ENCODE data around the gene SLC6A5.
A peak's percentile ranks its signal among the peaks of the same experiment; 100 is the strongest.

Gene SLC6A5

DNA sequence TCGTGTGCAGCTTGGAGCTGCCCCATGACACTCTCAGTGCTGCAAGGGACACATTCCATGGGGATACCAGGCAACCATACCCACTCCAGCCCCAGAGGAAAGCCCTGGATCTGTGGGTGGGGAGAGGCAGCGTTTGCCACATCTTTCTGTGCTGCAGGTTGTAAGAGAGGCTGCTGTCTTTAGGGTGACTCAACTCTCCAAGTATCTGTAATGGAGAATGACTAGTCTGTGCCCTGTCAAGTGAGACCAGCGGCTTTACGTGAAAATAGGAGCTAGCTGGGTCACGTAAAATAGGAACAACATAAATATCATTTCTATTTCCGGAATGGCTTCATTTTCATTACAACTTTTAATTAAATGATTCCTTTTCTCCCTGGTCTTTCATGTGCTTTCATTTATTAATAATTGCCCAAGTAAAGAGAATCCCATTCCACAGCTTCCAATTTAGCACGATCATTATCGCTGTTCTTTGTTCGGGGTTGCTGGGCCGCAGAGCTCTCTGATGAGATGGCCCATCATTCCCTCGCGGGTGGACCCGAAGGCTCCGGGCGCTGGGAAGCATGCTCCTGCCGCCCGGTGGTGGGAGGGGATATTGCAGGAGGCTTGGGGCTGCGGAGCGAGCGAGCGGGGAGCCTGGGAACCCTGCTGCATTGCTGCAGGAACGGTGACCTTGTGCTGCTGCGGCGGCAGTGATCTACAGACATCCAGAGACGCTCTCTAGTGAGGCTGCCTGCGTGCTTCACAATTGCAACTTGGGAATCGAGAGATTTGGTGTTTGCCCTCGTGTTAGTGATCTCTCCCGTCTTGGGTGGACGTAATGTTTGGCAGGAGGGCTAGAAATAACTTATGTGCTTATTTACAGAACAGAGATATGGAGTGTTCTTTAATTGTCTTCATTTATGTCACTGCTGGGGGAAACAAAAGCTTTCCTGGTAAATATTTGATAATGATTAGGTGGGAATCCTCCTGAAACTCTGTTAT is 10.6 kb downstream of the SLC6A5 start:
- H3K4me2 ChIP-seq (ENCODE audit: low read length) = peak overlapping the region; percentile 42
- no peaks in the 10 kb centered on the region for H4K20me1 ChIP-seq (ENCODE audit: insufficient read depth, low read length)
- H3K9me2 ChIP-seq (ENCODE audit: low read depth, low read length) = no peaks in the 10 kb centered on the region
- no peaks in the 10 kb centered on the region for H3K4me1 ChIP-seq (ENCODE audit: insufficient read depth, low read length, severe bottlenecking)
- H3K27ac ChIP-seq (ENCODE audit: low read depth, low read length, poor library complexity, severe bottlenecking) = no peak overlapping the region
- no peaks in the 10 kb centered on the region for H3K36me3 ChIP-seq (ENCODE audit: insufficient read depth, low read length)
- TF ChIP-seq EZH2 (IDR thresholded peaks at IDR 0.05; ENCODE audit: borderline replicate concordance, low read length) = no peak
- TF ChIP-seq, protein P1, sequence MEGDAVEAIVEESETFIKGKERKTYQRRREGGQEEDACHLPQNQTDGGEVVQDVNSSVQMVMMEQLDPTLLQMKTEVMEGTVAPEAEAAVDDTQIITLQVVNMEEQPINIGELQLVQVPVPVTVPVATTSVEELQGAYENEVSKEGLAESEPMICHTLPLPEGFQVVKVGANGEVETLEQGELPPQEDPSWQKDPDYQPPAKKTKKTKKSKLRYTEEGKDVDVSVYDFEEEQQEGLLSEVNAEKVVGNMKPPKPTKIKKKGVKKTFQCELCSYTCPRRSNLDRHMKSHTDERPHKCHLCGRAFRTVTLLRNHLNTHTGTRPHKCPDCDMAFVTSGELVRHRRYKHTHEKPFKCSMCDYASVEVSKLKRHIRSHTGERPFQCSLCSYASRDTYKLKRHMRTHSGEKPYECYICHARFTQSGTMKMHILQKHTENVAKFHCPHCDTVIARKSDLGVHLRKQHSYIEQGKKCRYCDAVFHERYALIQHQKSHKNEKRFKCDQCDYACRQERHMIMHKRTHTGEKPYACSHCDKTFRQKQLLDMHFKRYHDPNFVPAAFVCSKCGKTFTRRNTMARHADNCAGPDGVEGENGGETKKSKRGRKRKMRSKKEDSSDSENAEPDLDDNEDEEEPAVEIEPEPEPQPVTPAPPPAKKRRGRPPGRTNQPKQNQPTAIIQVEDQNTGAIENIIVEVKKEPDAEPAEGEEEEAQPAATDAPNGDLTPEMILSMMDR (IDR thresholded peaks at IDR 0.05; ENCODE audit: low read length) = peak; percentile 85
- H3K9me3 ChIP-seq (ENCODE audit: low read length) = no peaks in the 10 kb centered on the region
- H3K79me2 ChIP-seq (ENCODE audit: insufficient read depth, low read length) = no peaks in the 10 kb centered on the region
- no peak overlapping the region for H2AFZ ChIP-seq (ENCODE audit: low read length)
- H3K4me3 ChIP-seq (ENCODE audit: low read depth, low read length, poor library complexity, severe bottlenecking) = peak overlapping the region; percentile 33
- H3F3A ChIP-seq (ENCODE audit: insufficient read depth, low read length) = no peaks in the 10 kb centered on the region
- 0 out of 2 replicates have a peak, but pooled peaks cover 3% of the 10 kb centered on the region for H3K27me3 ChIP-seq (ENCODE audit: insufficient read depth, low read length)
- no peak overlapping the region for H3K9ac ChIP-seq (ENCODE audit: low read length)

DNA sequence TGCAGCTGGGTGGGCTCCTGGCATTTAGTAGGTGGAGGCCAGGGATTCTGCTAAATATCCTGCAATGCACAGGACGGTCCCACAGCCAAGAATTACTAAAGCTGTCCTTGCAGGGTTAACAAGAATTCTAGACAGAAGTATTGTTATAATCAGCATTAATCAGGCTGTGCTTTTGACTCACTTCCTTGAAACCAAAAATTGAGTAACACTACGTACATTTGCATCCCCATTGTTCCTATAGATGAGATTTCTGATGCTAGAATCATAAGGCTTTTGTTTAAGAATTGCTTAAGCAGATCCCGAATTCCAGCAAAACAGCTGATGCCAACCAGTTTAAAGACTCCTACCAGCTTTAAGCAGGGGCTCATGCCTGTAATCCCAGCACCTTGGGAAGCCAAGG is 11.4 kb downstream of the SLC6A5 start:
- Histone ChIP-seq H3K9me3 (ENCODE audit: low read length) (no peaks in the 10 kb centered on the region), H3K9ac (ENCODE audit: low read length) (no peak overlapping the region), H3K9me2 (ENCODE audit: low read depth, low read length) (no peaks in the 10 kb centered on the region), H2AFZ (ENCODE audit: low read length) (no peak overlapping the region), H3K79me2 (ENCODE audit: insufficient read depth, low read length) (no peaks in the 10 kb centered on the region), H3K4me3 (ENCODE audit: low read depth, low read length, poor library complexity, severe bottlenecking) (no peak overlapping the region), H3K27me3 (ENCODE audit: insufficient read depth, low read length) (0 out of 2 replicates have a peak, but pooled peaks cover 3% of the 10 kb centered on the region), H3F3A (ENCODE audit: insufficient read depth, low read length) (no peaks in the 10 kb centered on the region), H3K4me2 (ENCODE audit: low read length) (no peak overlapping the region), H3K4me1 (ENCODE audit: insufficient read depth, low read length, severe bottlenecking) (no peaks in the 10 kb centered on the region), H4K20me1 (ENCODE audit: insufficient read depth, low read length) (no peaks in the 10 kb centered on the region), H3K36me3 (ENCODE audit: insufficient read depth, low read length) (no peaks in the 10 kb centered on the region), H3K27ac (ENCODE audit: low read depth, low read length, poor library complexity, severe bottlenecking) (no peak overlapping the region)
- no peak for TF ChIP-seq EZH2 (IDR thresholded peaks at IDR 0.05; ENCODE audit: borderline replicate concordance, low read length)
- TF ChIP-seq, protein P1 (IDR thresholded peaks at IDR 0.05; ENCODE audit: low read length) = no peak

DNA sequence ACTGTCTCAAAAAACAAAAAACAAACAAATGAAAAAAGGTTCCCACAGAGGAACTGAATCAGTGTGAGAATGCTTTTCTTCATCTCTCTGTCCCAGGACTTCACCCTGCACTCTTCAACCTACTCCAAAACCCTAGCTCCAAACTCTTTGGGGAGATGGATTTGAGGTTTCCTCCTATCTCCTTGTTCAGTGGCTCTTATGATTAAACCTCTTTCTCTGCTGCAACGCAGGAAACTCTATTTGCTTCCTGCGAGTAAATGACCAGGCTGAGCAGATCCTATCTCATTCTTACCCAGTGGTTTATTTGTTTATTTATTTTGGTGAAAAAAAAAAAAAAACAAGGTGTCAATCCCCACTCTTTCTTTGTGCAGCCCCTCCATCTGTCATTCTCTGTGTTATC is 12.0 kb downstream of the SLC6A5 start:
- no peaks in the 10 kb centered on the region for H3F3A ChIP-seq (ENCODE audit: insufficient read depth, low read length)
- H3K9me2 ChIP-seq (ENCODE audit: low read depth, low read length) = no peaks in the 10 kb centered on the region
- no peaks in the 10 kb centered on the region for H3K4me1 ChIP-seq (ENCODE audit: insufficient read depth, low read length, severe bottlenecking)
- H3K27me3 ChIP-seq (ENCODE audit: insufficient read depth, low read length) = 0 out of 2 replicates have a peak, but pooled peaks cover 3% of the 10 kb centered on the region
- H3K9me3 ChIP-seq (ENCODE audit: low read length) = no peaks in the 10 kb centered on the region
- no peak overlapping the region for H2AFZ ChIP-seq (ENCODE audit: low read length)
- no peaks in the 10 kb centered on the region for H3K36me3 ChIP-seq (ENCODE audit: insufficient read depth, low read length)
- H3K4me3 ChIP-seq (ENCODE audit: low read depth, low read length, poor library complexity, severe bottlenecking) = no peak overlapping the region
- no peak overlapping the region for H3K27ac ChIP-seq (ENCODE audit: low read depth, low read length, poor library complexity, severe bottlenecking)
- TF ChIP-seq EZH2 (IDR thresholded peaks at IDR 0.05; ENCODE audit: borderline replicate concordance, low read length) = no peak
- TF ChIP-seq, protein P1 (IDR thresholded peaks at IDR 0.05; ENCODE audit: low read length) = no peak
- H3K79me2 ChIP-seq (ENCODE audit: insufficient read depth, low read length) = no peaks in the 10 kb centered on the region
- no peak overlapping the region for H3K9ac ChIP-seq (ENCODE audit: low read length)
- no peak overlapping the region for H3K4me2 ChIP-seq (ENCODE audit: low read length)
- H4K20me1 ChIP-seq (ENCODE audit: insufficient read depth, low read length) = no peaks in the 10 kb centered on the region

All from OCI-LY1 (cell line).